Neuronal stem cell (in vitro differentiated cells): Measurements from ENCODE around the gene TXNDC16.

ENCODE experiments used
- DNase-seq: peaks from one replicate; pipeline ENCODE4 v3.0.0-alpha.2; 2013; ENCODE audit warnings: low spot score
- H2AFZ ChIP-seq: one replicate; pipeline ENCODE4 v1.6.1; 2013; ENCODE audit warnings: mild to moderate bottlenecking, low read length, inconsistent platforms
- H2AK5ac ChIP-seq: 2 replicates; pipeline ENCODE4 v1.6.1; 2013; ENCODE audit warnings: low read depth, mild to moderate bottlenecking, inconsistent platforms, low read length, moderate library complexity, mixed read lengths
- H2BK120ac ChIP-seq: 2 replicates; pipeline ENCODE4 v1.6.1; 2013; ENCODE audit warnings: low read depth, mild to moderate bottlenecking, inconsistent platforms, low read length, moderate library complexity, mixed read lengths
- H2BK12ac ChIP-seq: one replicate; pipeline ENCODE4 v1.6.1; 2013; ENCODE audit warnings: low read length, inconsistent platforms
- H2BK15ac ChIP-seq: 2 replicates; pipeline ENCODE4 v1.6.1; 2013; ENCODE audit warnings: mild to moderate bottlenecking, low read length, inconsistent platforms, mixed read lengths
- H2BK5ac ChIP-seq: one replicate; pipeline ENCODE4 v1.6.1; 2013; ENCODE audit warnings: inconsistent platforms, mild to moderate bottlenecking, low read length, moderate library complexity
- H3K14ac ChIP-seq: one replicate; pipeline ENCODE4 v1.6.1; 2013; ENCODE audit warnings: low read length, inconsistent platforms
- H3K18ac ChIP-seq: 2 replicates; pipeline ENCODE4 v1.6.1; 2013; ENCODE audit warnings: low read length, inconsistent platforms
- H3K23ac ChIP-seq: 2 replicates; pipeline ENCODE4 v1.6.1; 2013; ENCODE audit warnings: low read depth, mild to moderate bottlenecking, mixed read lengths, low read length, inconsistent platforms; ENCODE audit not compliant: poor library complexity
- H3K27ac ChIP-seq: replicated peaks from 3 replicates; pipeline ENCODE4 v1.5.1; 2013; ENCODE audit warnings: low read length, inconsistent platforms
- H3K27me3 ChIP-seq, 3 experiments: 2 replicates each; pipeline ENCODE4 v1.6.1; 2013; ENCODE audit warnings: low read length in 3 of 3, mild to moderate bottlenecking in 2 of 3, inconsistent platforms in 1 of 3, low read depth in 1 of 3, mixed read lengths in 1 of 3, moderate library complexity in 1 of 3; ENCODE audit not compliant: control insufficient read depth in 3 of 3, insufficient read depth in 3 of 3
- H3K36me3 ChIP-seq, 2 donors: replicated peaks in 1 of 2; 2 replicates each; pipeline ENCODE4 v1.6.1; 2013; ENCODE audit warnings: low read length in 2 of 2; ENCODE audit not compliant: control insufficient read depth in 2 of 2, insufficient read depth in 2 of 2
- H3K4ac ChIP-seq: 2 replicates; pipeline ENCODE4 v1.6.1; 2013; ENCODE audit warnings: inconsistent platforms, mild to moderate bottlenecking, low read length, moderate library complexity
- H3K4me1 ChIP-seq, 2 donors: 1 replicate in 1 of 2; 2 replicates in 1 of 2; pipeline ENCODE4 v1.6.1; 2013; ENCODE audit warnings: low read length in 2 of 2, low read depth in 1 of 2; ENCODE audit not compliant: control insufficient read depth in 2 of 2, insufficient read depth in 1 of 2
- H3K4me2 ChIP-seq: one replicate; pipeline ENCODE4 v1.6.1; 2013; ENCODE audit warnings: mild to moderate bottlenecking, low read length, inconsistent platforms; ENCODE audit not compliant: insufficient read depth, poor library complexity, severe bottlenecking
- H3K4me3 ChIP-seq, 2 donors: 2 replicates each; pipeline ENCODE4 v1.5.1; 2013; ENCODE audit warnings: low read length in 2 of 2, mild to moderate bottlenecking in 2 of 2, inconsistent platforms in 1 of 2, moderate library complexity in 1 of 2
- H3K79me1 ChIP-seq: one replicate; pipeline ENCODE4 v1.6.1; 2013; ENCODE audit warnings: low read depth, mild to moderate bottlenecking, inconsistent platforms, low read length, moderate library complexity
- H3K9ac ChIP-seq: one replicate; pipeline ENCODE4 v1.6.1; 2013; ENCODE audit warnings: mild to moderate bottlenecking, low read depth, low read length, inconsistent platforms; ENCODE audit not compliant: poor library complexity
- H3K9me3 ChIP-seq, 2 donors: replicated peaks in 1 of 2; 2 replicates each; pipeline versions ENCODE3 to v1.6.1; 2013; ENCODE audit warnings: low read length in 2 of 2, mild to moderate bottlenecking in 2 of 2, inconsistent platforms in 1 of 2, low read depth in 1 of 2, mixed read lengths in 1 of 2, moderate library complexity in 1 of 2; ENCODE audit not compliant: control insufficient read depth in 2 of 2, insufficient read depth in 1 of 2
- H4K8ac ChIP-seq: one replicate; pipeline ENCODE4 v1.6.1; 2013; ENCODE audit warnings: low read depth, mild to moderate bottlenecking, inconsistent platforms, low read length, moderate library complexity
- H4K91ac ChIP-seq: one replicate; pipeline ENCODE4 v1.6.1; 2013; ENCODE audit warnings: low read length, low read depth, mild to moderate bottlenecking, inconsistent platforms; ENCODE audit not compliant: poor library complexity
- whole genome bisulfite sequencing, 2 donors: extraction: QIAGEN DNeasy Blood & Tissue Kit; methylation state at CpG; one replicate each; pipeline ENCODE4 v1.1.7; 2013; ENCODE audit warnings: missing lambda C conversion rate in 2 of 2, mixed read lengths in 1 of 2; ENCODE audit not compliant: insufficient read length in 2 of 2, insufficient replicate concordance in 1 of 2; ENCODE audit errors: extremely low coverage in 2 of 2; 5-methylcytosine and 5-hydroxymethylcytosine counted together

TXNDC16 gene

GRCh38 chr14:52434955-52435354 is 117.3 kb downstream of the TXNDC16 start:
- Histone ChIP-seq H3K9ac (no peak overlapping the region), H2BK15ac (no peak overlapping the region), H3K36me3 (peaks cover 0 to 3% of the 10 kb centered on the region in 2 donors), H3K79me1 (no peaks in the 10 kb centered on the region), H2BK5ac (no peak overlapping the region), H3K14ac (no peak overlapping the region), H3K27me3 (no peaks in the 10 kb centered on the region), H2BK120ac (no peak overlapping the region), H3K4me3 (no peak overlapping the region), H3K4ac (no peak overlapping the region), H2BK12ac (no peak overlapping the region), H3K4me2 (no peak overlapping the region), H2AFZ (peak overlapping the region; percentile 9), H4K8ac (no peak overlapping the region), H3K9me3 (no peaks in the 10 kb centered on the region), H2AK5ac (no peak overlapping the region), H4K91ac (no peak overlapping the region), H3K27ac (no peak overlapping the region), H3K4me1 (peaks cover 0 to 3% of the 10 kb centered on the region in 2 donors), H3K23ac (no peak overlapping the region), H3K18ac (no peak overlapping the region)
- no CpG with 5 or more reads among the region's 1 CpG for WGBS, 2 donors
- DNase-seq: no peak

- no CpG with 5 or more reads among the region's 2 CpGs for WGBS, 2 donors
- Histone ChIP-seq H3K36me3 (no peaks in the 10 kb centered on the region), H3K9me3 (no peaks in the 10 kb centered on the region)
Observed at GRCh38 chr14:52430474-52430873, 121.8 kb downstream of the TXNDC16 start.

DNA sequence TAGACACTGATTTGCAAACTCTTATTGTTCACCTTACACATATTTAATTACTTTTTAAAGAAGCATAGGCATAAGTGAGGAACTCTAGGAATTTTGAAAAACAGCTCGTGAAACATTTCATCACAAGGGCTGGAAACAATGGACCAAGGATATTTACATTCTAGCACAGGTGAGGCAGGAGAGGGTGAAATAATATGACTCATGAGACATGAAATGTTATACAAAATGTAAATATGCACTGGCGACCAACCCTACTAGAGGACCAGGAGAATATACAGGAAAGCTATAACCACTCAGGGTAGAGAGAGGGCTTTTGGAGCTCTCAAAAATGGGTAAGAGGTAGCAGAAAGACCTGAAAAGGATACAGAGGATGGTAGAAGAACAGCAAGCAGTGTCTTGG is 122.9 kb downstream of the TXNDC16 start:
- Histone ChIP-seq H2BK5ac (no peak overlapping the region), H2AK5ac (no peak overlapping the region), H3K14ac (no peak overlapping the region), H3K4me3 (no peak overlapping the region), H3K36me3 (no peaks in the 10 kb centered on the region), H2BK12ac (no peak overlapping the region), H4K91ac (no peak overlapping the region), H3K27me3 (no peaks in the 10 kb centered on the region), H3K4me2 (no peak overlapping the region), H3K4ac (no peak overlapping the region), H3K18ac (no peak overlapping the region), H3K23ac (no peak overlapping the region), H4K8ac (no peak overlapping the region), H3K4me1 (no peaks in the 10 kb centered on the region), H3K9ac (no peak overlapping the region), H3K9me3 (no peaks in the 10 kb centered on the region), H2BK120ac (no peak overlapping the region), H3K79me1 (no peaks in the 10 kb centered on the region), H3K27ac (no peak overlapping the region), H2AFZ (no peak overlapping the region), H2BK15ac (no peak overlapping the region)
- no peak for DNase-seq
- no CpG with 5 or more reads among the region's 2 CpGs for WGBS, 2 donors

More at GRCh38 chr14:52430474-52430873, 121.8 kb downstream of the TXNDC16 start:
- H3K4me1 ChIP-seq: peaks cover 0 to 3% of the 10 kb centered on the region in 2 donors
- H3K14ac ChIP-seq: no peak overlapping the region
- DNase-seq: no peak
- no peak overlapping the region for H4K8ac ChIP-seq
- H3K23ac ChIP-seq: no peak overlapping the region
- no peak overlapping the region for H4K91ac ChIP-seq
- no peak overlapping the region for H2BK120ac ChIP-seq
- no peak overlapping the region for H2BK15ac ChIP-seq
- H3K27me3 ChIP-seq: no peaks in the 10 kb centered on the region
- H3K27ac ChIP-seq: no peak overlapping the region
- H3K4me2 ChIP-seq: no peak overlapping the region
- no peak overlapping the region for H2AFZ ChIP-seq
- no peak overlapping the region for H2BK5ac ChIP-seq
- H3K18ac ChIP-seq: no peak overlapping the region
- H3K9ac ChIP-seq: no peak overlapping the region
- no peaks in the 10 kb centered on the region for H3K79me1 ChIP-seq
- H2AK5ac ChIP-seq: no peak overlapping the region
- H3K4ac ChIP-seq: no peak overlapping the region
- H2BK12ac ChIP-seq: no peak overlapping the region
- H3K4me3 ChIP-seq: no peak overlapping the region

- H2BK120ac ChIP-seq: no peak overlapping the region
- H3K4me3 ChIP-seq: no peak overlapping the region
- H3K4ac ChIP-seq: no peak overlapping the region
- H3K23ac ChIP-seq: no peak overlapping the region
- no peaks in the 10 kb centered on the region for H3K36me3 ChIP-seq
- H3K14ac ChIP-seq: no peak overlapping the region
- no peak overlapping the region for H4K8ac ChIP-seq
- H2BK15ac ChIP-seq: no peak overlapping the region
- H4K91ac ChIP-seq: no peak overlapping the region
- no peak overlapping the region for H2AK5ac ChIP-seq
- H2BK5ac ChIP-seq: no peak overlapping the region
- DNase-seq: no peak
- no peaks in the 10 kb centered on the region for H3K4me1 ChIP-seq
- no peak overlapping the region for H2AFZ ChIP-seq
- H3K27ac ChIP-seq: no peak overlapping the region
- WGBS, 2 donors: no CpG with 5 or more reads among the region's 1 CpG
- H3K9ac ChIP-seq: no peak overlapping the region
- no peak overlapping the region for H3K4me2 ChIP-seq
- H3K9me3 ChIP-seq: no peaks in the 10 kb centered on the region
- H3K27me3 ChIP-seq: no peaks in the 10 kb centered on the region
- H2BK12ac ChIP-seq: no peak overlapping the region
- H3K79me1 ChIP-seq: no peaks in the 10 kb centered on the region
- no peak overlapping the region for H3K18ac ChIP-seq
Observed at GRCh38 chr14:52427460-52427859, 124.8 kb downstream of the TXNDC16 start.
